ENCODE data around the gene IFI27L2. TPM values are rescaled to one million over a fixed set of nuclear protein-coding genes. Genes with fewer than 3 reads are reported as not detected.
A peak's percentile ranks its signal among the peaks of the same experiment; 100 is the strongest.

Gene IFI27L2
- 3.4 and 4.7 TPM in 2 replicates for total RNA-seq (2022)
- percentile 39 among the genes with signal in this experiment for Bru-seq, nascent RNA
- percentile 38 among the genes with signal in this experiment for BruChase-seq, experiment 1, labeled RNA remaining after a 2-hour chase
- percentile 47 among the genes with signal in this experiment for BruChase-seq, experiment 2, labeled RNA remaining after a 6-hour chase
- long read RNA-seq, partial matches to known transcripts, result 1 of 3 reads
- long read RNA-seq, other reads (novel, unspliced or antisense), result 0 of 3 reads

- Histone ChIP-seq H3K9me3 (no peaks in the 10 kb centered on the region), H3K27me3 (replicated peaks; ENCODE audit: control insufficient read depth, insufficient read depth, low read length) (no peaks in the 10 kb centered on the region), H3K4me1 (no peaks in the 10 kb centered on the region), H3K36me3 (ENCODE audit: control insufficient read depth, insufficient read depth, low read length) (no peaks in the 10 kb centered on the region), H3K4me3 (ENCODE audit: low read depth, low read length) (peak within 1 kb of the TSS; percentile 29)
- intact Hi-C loops (cut with micrococcal nuclease; ENCODE audit: unreplicated experiment), result no loop called here
- Mint-ChIP-seq H3K27me3 (ENCODE audit: insufficient read depth, unreplicated experiment) (no peaks in the 10 kb centered on the region), H3K4me1 (ENCODE audit: low read depth, unreplicated experiment) (peaks cover 10% of the 10 kb centered on the region), H3K4me3 (ENCODE audit: unreplicated experiment) (peak within 1 kb of the TSS; percentile 84), H3K27ac (ENCODE audit: unreplicated experiment) (no peak within 1 kb of the TSS), H3K36me3 (ENCODE audit: insufficient read depth, unreplicated experiment) (no peaks in the 10 kb centered on the region), H3K9me3 (ENCODE audit: unreplicated experiment) (no peaks in the 10 kb centered on the region)
- peak; percentile 50 to 76 for DNase-seq
- ChIA-PET POLR2A (no interaction called here), CTCF (interaction anchor here (0.5 to 1.6 kb wide), 5 partner anchors 23 to 1782 kb away, joined by 3 to 6 read pairs (median 4); partner anchors contain the start of genes DDX24 and IFI27L1)
- BruUV-seq (replicated peaks), result no TSS peak
- peak in 1 of 2 experiments; percentile 47 for TF ChIP-seq CTCF (IDR thresholded peaks at IDR 0.05; ENCODE audit: insufficient read depth in 1 of 2, low read depth in 1 of 2, low read length in 1 of 2, severe bottlenecking in 1 of 2, unreplicated experiment in 1 of 2)
Observed at GRCh38 chr14:94129111-94129757, at the start of gene IFI27L2. IFI27L2 (minus strand) TSS chr14:94129604; CDS start chr14:94129564, 40 bp downstream.

DNA sequence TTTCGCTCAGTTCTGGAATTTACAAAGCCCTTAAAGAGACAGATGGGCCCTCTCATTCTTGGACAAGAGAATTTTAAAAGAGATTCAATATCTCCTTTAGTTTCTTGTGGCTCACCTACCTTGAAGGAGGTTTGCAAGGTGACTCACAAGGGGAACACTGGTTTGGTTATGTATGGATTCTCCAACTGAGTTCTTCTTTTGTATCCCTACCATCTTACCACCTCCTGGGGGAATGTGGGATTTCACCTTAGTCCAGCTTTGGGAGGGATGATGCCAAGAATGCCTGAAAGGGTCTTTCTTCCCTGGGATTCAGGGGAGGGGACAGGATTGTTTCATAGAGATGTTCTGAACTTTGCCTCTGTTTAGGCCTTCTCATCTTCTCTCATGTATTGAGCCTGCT, 48.4 kb upstream of the IFI27L2 start:
- no peaks in the 10 kb centered on the region for H3K27me3 ChIP-seq (replicated peaks; ENCODE audit: control insufficient read depth, insufficient read depth, low read length)
- Mint-ChIP-seq H3K9me3 (ENCODE audit: unreplicated experiment) (no peaks in the 10 kb centered on the region), H3K27ac (ENCODE audit: unreplicated experiment) (no peak overlapping the region), H3K4me1 (ENCODE audit: low read depth, unreplicated experiment) (no peaks in the 10 kb centered on the region), H3K27me3 (ENCODE audit: insufficient read depth, unreplicated experiment) (peaks cover 34% of the 10 kb centered on the region), H3K36me3 (ENCODE audit: insufficient read depth, unreplicated experiment) (no peaks in the 10 kb centered on the region), H3K4me3 (ENCODE audit: unreplicated experiment) (no peak overlapping the region)
- no peak for TF ChIP-seq CTCF (IDR thresholded peaks at IDR 0.05; ENCODE audit: insufficient read depth in 1 of 2, low read depth in 1 of 2, low read length in 1 of 2, severe bottlenecking in 1 of 2, unreplicated experiment in 1 of 2)
- H3K4me3 ChIP-seq (ENCODE audit: low read depth, low read length), result no peak overlapping the region
- no peaks in the 10 kb centered on the region for H3K36me3 ChIP-seq (ENCODE audit: control insufficient read depth, insufficient read depth, low read length)
- no peak for DNase-seq
- POLR2A ChIA-PET, result no interaction called here
- no TSS peak for BruUV-seq (replicated peaks)
- intact Hi-C loops (cut with micrococcal nuclease; ENCODE audit: unreplicated experiment), result no loop called here
- H3K4me1 ChIP-seq, result 0 out of 2 replicates have a peak, but pooled peaks cover 4% of the 10 kb centered on the region
- CTCF ChIA-PET, result no interaction called here
- no peaks in the 10 kb centered on the region for H3K9me3 ChIP-seq

DNA sequence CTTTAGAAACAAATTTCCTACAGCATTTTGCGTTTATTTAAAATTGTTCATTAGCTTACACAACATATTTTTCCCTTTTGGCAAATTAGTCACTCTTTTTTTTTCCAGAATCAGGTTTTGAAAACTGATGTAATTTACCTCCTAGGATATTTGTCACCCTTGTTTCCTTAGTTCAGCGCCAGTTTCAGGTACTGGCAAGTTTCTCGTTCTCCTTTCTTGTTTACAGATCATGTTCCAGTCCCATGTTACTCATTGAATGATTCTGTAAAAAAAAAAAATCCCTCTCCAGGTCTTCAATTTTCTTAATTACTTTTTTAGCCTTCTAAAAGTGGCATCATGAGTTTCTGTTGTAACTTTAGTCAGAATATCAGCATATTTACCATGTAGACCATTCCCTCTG, 47.4 kb upstream of the IFI27L2 start:
- BruUV-seq (replicated peaks), result no TSS peak
- Mint-ChIP-seq H3K36me3 (ENCODE audit: insufficient read depth, unreplicated experiment) (no peaks in the 10 kb centered on the region), H3K4me1 (ENCODE audit: low read depth, unreplicated experiment) (no peaks in the 10 kb centered on the region), H3K4me3 (ENCODE audit: unreplicated experiment) (no peak overlapping the region), H3K27ac (ENCODE audit: unreplicated experiment) (no peak overlapping the region), H3K9me3 (ENCODE audit: unreplicated experiment) (no peaks in the 10 kb centered on the region), H3K27me3 (ENCODE audit: insufficient read depth, unreplicated experiment) (peaks cover 34% of the 10 kb centered on the region)
- Histone ChIP-seq H3K4me1 (0 out of 2 replicates have a peak, but pooled peaks cover 4% of the 10 kb centered on the region), H3K4me3 (ENCODE audit: low read depth, low read length) (no peak overlapping the region), H3K36me3 (ENCODE audit: control insufficient read depth, insufficient read depth, low read length) (no peaks in the 10 kb centered on the region), H3K27me3 (replicated peaks; ENCODE audit: control insufficient read depth, insufficient read depth, low read length) (no peaks in the 10 kb centered on the region), H3K9me3 (no peaks in the 10 kb centered on the region)
- TF ChIP-seq CTCF (IDR thresholded peaks at IDR 0.05; ENCODE audit: insufficient read depth in 1 of 2, low read depth in 1 of 2, low read length in 1 of 2, severe bottlenecking in 1 of 2, unreplicated experiment in 1 of 2), result no peak
- CTCF ChIA-PET, result no interaction called here
- intact Hi-C loops (cut with micrococcal nuclease; ENCODE audit: unreplicated experiment), result no loop called here
- POLR2A ChIA-PET, result no interaction called here
- no peak for DNase-seq
